Stimulated activated CD8-positive, alpha-beta memory T cell treated with anti-CD3 and anti-CD28 coated beads, Interleukin-7, amount 100 ng/mL, for 48 hours (primary cell): ENCODE measurements around the gene NCAPD2.
A peak's percentile ranks its signal among the peaks of the same experiment; 100 is the strongest.

Experiments
- DNase-seq, 2 donors: peaks; one replicate each; pipeline ENCODE4 v3.0.0-alpha.2; 2020; ENCODE audit warnings: low read depth in 1 of 2; ENCODE audit errors: extremely low read depth in 1 of 2

The NCAPD2 gene

GRCh38 chr12:6532051-6532926 is 38.4 kb downstream of the NCAPD2 start:
- DNase-seq: peak in 1 of 2 donors; percentile 92

DNA sequence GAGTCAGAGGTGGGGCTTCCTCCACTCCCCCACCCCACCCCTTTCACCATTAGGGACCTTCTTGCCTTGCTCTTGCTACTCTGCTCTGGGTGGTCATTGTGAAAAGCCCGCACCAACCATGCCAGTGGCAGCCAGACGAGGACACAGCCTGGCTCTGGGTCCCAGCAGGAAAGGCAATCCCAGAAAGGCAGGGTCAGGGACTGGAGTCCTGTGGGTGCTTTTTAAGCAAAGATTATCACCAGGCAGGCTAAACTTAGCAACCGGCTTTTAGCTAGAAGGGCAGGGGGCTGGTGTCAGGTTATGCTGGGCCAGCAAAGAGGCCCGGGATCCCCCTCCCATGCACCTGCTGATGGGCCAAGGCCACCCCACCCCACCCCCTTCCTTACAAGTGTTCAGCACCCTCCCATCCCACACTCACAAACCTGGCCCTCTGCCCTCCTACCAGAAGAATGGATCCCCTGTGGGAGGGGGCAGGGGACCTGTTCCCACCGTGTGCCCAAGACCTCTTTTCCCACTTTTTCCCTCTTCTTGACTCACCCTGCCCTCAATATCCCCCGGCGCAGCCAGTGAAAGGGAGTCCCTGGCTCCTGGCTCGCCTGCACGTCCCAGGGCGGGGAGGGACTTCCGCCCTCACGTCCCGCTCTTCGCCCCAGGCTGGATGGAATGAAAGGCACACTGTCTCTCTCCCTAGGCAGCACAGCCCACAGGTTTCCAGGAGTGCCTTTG is 39.2 kb downstream of the NCAPD2 start:
- DNase-seq: no peak

DNA sequence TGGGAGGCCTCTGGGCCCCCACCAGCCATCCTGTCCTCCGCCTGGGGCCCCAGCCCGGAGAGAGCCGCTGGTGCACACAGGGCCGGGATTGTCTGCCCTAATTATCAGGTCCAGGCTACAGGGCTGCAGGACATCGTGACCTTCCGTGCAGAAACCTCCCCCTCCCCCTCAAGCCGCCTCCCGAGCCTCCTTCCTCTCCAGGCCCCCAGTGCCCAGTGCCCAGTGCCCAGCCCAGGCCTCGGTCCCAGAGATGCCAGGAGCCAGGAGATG is 39.7 kb downstream of the NCAPD2 start:
- no peak for DNase-seq

GRCh38 chr12:6533923-6534694 is 40.2 kb downstream of the NCAPD2 start, which contains the start of gene GAPDH:
Gene GAPDH, plus strand, starts transcription at chr12:6534517. Its CDS starts 316 bp downstream, at chr12:6534833.
- DNase-seq: peak; percentile 85 to 86

GRCh38 chr12:6534695-6534944 is 40.7 kb downstream of the NCAPD2 start:
- no peak for DNase-seq

DNA sequence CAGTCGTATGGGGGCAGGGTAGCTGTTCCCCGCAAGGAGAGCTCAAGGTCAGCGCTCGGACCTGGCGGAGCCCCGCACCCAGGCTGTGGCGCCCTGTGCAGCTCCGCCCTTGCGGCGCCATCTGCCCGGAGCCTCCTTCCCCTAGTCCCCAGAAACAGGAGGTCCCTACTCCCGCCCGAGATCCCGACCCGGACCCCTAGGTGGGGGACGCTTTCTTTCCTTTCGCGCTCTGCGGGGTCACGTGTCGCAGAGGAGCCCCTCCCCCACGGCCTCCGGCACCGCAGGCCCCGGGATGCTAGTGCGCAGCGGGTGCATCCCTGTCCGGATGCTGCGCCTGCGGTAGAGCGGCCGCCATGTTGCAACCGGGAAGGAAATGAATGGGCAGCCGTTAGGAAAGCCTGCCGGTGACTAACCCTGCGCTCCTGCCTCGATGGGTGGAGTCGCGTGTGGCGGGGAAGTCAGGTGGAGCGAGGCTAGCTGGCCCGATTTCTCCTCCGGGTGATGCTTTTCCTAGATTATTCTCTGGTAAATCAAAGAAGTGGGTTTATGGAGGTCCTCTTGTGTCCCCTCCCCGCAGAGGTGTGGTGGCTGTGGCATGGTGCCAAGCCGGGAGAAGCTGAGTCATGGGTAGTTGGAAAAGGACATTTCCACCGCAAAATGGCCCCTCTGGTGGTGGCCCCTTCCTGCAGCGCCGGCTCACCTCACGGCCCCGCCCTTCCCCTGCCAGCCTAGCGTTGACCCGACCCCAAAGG is 41.2 kb downstream of the NCAPD2 start:
- peak in 1 of 2 donors; percentile 63 for DNase-seq

DNA sequence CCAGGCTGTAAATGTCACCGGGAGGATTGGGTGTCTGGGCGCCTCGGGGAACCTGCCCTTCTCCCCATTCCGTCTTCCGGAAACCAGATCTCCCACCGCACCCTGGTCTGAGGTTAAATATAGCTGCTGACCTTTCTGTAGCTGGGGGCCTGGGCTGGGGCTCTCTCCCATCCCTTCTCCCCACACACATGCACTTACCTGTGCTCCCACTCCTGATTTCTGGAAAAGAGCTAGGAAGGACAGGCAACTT is 41.7 kb downstream of the NCAPD2 start:
- no peak for DNase-seq

- no peak for DNase-seq
These were observed 42.3 kb downstream of the NCAPD2 start for GRCh38 chr12:6535960-6536847.

- DNase-seq: no peak
These were observed 43.1 kb downstream of the NCAPD2 start for GRCh38 chr12:6536894-6537579.

- DNase-seq: peak in 1 of 2 donors; percentile 68
These were observed 43.9 kb downstream of the NCAPD2 start for GRCh38 chr12:6537580-6538419.

DNA sequence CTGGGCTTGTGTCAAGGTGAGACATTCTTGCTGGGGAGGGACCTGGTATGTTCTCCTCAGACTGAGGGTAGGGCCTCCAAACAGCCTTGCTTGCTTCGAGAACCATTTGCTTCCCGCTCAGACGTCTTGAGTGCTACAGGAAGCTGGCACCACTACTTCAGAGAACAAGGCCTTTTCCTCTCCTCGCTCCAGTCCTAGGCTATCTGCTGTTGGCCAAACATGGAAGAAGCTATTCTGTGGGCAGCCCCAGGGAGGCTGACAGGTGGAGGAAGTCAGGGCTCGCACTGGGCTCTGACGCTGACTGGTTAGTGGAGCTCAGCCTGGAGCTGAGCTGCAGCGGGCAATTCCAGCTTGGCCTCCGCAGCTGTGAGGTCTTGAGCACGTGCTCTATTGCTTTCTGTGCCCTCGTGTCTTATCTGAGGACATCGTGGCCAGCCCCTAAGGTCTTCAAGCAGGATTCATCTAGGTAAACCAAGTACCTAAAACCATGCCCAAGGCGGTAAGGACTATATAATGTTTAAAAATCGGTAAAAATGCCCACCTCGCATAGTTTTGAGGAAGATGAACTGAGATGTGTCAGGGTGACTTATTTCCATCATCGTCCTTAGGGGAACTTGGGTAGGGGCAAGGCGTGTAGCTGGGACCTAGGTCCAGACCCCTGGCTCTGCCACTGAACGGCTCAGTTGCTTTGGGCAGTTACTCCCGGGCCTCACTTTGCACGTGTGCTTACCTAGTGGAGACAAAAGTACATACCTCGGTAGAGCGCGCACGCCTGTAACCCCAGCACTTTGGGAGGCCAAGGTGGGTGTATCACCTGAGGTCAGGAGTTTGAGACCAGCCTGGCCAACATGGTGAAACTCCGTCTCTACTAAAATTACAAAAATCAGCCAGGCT is 44.8 kb downstream of the NCAPD2 start:
- no peak for DNase-seq

- DNase-seq: no peak
These were observed 45.4 kb downstream of the NCAPD2 start for GRCh38 chr12:6539314-6539682.

- DNase-seq: no peak
These were observed 45.8 kb downstream of the NCAPD2 start for GRCh38 chr12:6539707-6540134.

DNA sequence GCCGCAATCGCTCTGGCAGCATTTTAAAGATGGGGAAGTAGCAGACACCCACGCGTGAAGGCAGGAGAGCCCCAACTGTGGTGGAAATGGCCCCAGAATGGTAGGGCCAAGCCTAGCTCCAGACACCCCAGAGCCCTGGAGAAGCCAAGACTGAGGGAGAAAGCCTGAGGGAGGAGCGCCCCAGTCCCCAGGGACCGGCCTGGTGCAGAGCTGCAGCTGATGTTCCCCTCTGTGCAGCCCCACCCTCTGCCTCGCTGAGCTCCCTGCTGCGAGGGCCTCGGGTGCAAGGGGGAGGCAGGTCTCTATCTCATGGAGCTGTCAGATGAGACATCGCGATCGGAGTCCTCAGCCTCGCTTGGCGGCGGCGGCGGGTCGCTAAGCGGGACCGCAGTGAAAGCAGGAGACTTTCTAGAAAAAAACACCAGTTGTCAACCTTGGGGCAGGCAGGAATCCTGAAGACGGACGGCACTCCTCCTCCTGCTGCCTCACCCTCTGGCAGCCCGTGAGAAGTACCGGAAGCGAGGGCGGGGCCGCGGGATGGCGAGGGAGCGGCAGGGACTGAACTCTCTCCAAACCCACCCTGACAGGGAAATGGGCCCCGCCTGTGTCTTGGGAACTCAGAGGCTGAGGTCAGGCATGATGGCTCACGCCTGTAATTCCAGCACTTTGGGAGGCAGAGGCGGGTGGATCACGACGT is 46.4 kb downstream of the NCAPD2 start:
- no peak for DNase-seq

DNA sequence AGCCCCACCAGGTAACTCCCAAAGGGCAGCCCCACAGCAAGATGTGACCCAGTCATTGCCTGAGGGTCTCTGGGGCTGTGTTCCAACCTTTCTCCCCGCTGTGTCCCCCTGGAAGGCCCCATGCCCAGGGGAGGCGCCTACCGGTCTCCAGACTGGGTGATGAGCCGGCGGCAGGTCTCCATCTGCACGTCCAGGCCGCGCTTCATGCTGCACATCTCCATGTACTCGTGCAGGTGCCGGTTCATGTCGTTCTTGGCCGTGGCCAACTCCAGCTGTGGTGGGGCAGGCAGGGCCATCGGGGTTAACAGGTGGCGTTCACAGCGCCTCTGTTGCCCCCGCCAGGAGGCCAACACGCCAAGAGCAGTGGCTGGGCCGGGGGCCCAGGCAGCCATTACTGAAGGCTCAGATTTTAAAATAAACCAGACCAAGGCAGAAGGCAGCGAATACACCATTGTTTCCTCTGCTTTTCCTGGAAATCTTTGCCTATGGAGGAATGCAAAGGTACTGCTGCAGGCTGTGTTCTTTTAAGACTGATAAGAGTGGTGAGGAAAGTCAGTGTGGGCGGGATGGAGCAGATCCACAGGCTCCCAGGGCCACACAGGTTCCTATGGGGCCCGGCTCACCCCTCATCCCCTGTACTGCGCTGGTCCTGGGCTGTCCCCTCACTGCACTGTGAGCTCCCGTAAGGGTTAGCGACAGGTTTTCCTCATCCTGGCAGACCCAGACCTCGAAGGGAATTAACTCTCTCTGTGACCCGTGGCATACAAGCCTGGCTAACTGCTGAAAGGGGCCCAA is 47.7 kb downstream of the NCAPD2 start:
- no peak for DNase-seq

- DNase-seq: no peak
These were observed 48.5 kb downstream of the NCAPD2 start for GRCh38 chr12:6542209-6543009.
